Loucy (cell line): ENCODE data around the gene SLC25A6.

Source experiments
- EZH2phosphoT487 ChIP-seq: fragments of 200-600 bp; IDR thresholded peaks from 2 replicates; pipeline ENCODE4 v1.6.1; 2018; ENCODE audit warnings: antibody characterized with exemption, mild to moderate bottlenecking, moderate library complexity, borderline replicate concordance
- TF ChIP-seq, protein P1 (sequence below): fragments of 200-600 bp; sonication (generic); conservative IDR thresholded peaks from 2 replicates; pipeline ENCODE4 v1.5.1; 2014; ENCODE audit warnings: mild to moderate bottlenecking, antibody characterized with exemption, low read length

- TF ChIP-seq, protein P1, sequence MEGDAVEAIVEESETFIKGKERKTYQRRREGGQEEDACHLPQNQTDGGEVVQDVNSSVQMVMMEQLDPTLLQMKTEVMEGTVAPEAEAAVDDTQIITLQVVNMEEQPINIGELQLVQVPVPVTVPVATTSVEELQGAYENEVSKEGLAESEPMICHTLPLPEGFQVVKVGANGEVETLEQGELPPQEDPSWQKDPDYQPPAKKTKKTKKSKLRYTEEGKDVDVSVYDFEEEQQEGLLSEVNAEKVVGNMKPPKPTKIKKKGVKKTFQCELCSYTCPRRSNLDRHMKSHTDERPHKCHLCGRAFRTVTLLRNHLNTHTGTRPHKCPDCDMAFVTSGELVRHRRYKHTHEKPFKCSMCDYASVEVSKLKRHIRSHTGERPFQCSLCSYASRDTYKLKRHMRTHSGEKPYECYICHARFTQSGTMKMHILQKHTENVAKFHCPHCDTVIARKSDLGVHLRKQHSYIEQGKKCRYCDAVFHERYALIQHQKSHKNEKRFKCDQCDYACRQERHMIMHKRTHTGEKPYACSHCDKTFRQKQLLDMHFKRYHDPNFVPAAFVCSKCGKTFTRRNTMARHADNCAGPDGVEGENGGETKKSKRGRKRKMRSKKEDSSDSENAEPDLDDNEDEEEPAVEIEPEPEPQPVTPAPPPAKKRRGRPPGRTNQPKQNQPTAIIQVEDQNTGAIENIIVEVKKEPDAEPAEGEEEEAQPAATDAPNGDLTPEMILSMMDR, result no peak
- no peak for TF ChIP-seq EZH2phosphoT487
Observed at GRCh38 chrX:1407035-1407434, 15.1 kb upstream of the SLC25A6 start.
